ENCODE data around the gene HOXD3. TPM values are rescaled to one million over a fixed set of nuclear protein-coding genes. Genes with fewer than 3 reads are reported as not detected.

The HOXD3 gene
- total RNA-seq, 1 experiment from 2014 or later, result not detected

GRCh38 chr2:176166272-176166671, 9.2 kb downstream of the HOXD3 start:
- no peak overlapping the region for H2AK5ac ChIP-seq (ENCODE audit: insufficient read length, low read length)
- H3K27ac ChIP-seq (ENCODE audit: insufficient read length, low read depth, low read length), result no peak overlapping the region
- no CpG with 5 or more reads among the region's 2 CpGs for WGBS (ENCODE audit: extremely low coverage, insufficient read length, low lambda C conversion rate)
- no peak overlapping the region for H3K23ac ChIP-seq (ENCODE audit: insufficient read length, low read depth, low read length)
- no peak overlapping the region for H4K5ac ChIP-seq (ENCODE audit: insufficient read length, low read depth, low read length)
- no peak overlapping the region; a peak in 1 of 5 replicates for H3K4me3 Mint-ChIP-seq
- H3K56ac ChIP-seq (ENCODE audit: insufficient read length, low read depth, low read length), result no peak overlapping the region
- H3K14ac ChIP-seq (ENCODE audit: insufficient read depth, low read length), result no peak overlapping the region
- peaks cover under 1% of the 10 kb centered on the region for H4K20me1 ChIP-seq (ENCODE audit: control insufficient read depth, insufficient read depth, insufficient read length)
- peaks cover 0 to 5% of the 10 kb centered on the region in 2 experiments; a peak in 3 of 5 replicates for H3K9me3 Mint-ChIP-seq
- no peaks in the 10 kb centered on the region for H3K23me2 ChIP-seq (ENCODE audit: insufficient read length, low read depth, low read length, poor library complexity, severe bottlenecking)
- no peak overlapping the region for H2BK15ac ChIP-seq (ENCODE audit: low read depth, low read length)
- no peaks in the 10 kb centered on the region for H3K79me1 ChIP-seq (ENCODE audit: insufficient read depth, low read depth, low read length, poor library complexity, severe bottlenecking)
- TF ChIP-seq, protein P1, sequence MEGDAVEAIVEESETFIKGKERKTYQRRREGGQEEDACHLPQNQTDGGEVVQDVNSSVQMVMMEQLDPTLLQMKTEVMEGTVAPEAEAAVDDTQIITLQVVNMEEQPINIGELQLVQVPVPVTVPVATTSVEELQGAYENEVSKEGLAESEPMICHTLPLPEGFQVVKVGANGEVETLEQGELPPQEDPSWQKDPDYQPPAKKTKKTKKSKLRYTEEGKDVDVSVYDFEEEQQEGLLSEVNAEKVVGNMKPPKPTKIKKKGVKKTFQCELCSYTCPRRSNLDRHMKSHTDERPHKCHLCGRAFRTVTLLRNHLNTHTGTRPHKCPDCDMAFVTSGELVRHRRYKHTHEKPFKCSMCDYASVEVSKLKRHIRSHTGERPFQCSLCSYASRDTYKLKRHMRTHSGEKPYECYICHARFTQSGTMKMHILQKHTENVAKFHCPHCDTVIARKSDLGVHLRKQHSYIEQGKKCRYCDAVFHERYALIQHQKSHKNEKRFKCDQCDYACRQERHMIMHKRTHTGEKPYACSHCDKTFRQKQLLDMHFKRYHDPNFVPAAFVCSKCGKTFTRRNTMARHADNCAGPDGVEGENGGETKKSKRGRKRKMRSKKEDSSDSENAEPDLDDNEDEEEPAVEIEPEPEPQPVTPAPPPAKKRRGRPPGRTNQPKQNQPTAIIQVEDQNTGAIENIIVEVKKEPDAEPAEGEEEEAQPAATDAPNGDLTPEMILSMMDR (conservative IDR thresholded peaks at IDR 0.05), result no peak
- no peak overlapping the region for H4K91ac ChIP-seq (ENCODE audit: insufficient read length, low read depth, low read length)
- H3K18ac ChIP-seq (ENCODE audit: insufficient read length, low read depth, low read length), result no peak overlapping the region
- H2BK120ac ChIP-seq (ENCODE audit: low read depth, low read length, poor library complexity, severe bottlenecking), result no peak overlapping the region
- H3K9ac ChIP-seq (ENCODE audit: extremely low read depth, insufficient read length, low read length), result no peak overlapping the region
- peaks cover 0 to 25% of the 10 kb centered on the region in 2 experiments; a peak in 3 of 4 replicates for H3K4me1 Mint-ChIP-seq
- no peaks in the 10 kb centered on the region for H3K9me3 ChIP-seq (ENCODE audit: control insufficient read depth, low read depth, low read length)
- no peaks in the 10 kb centered on the region for H3K4me1 ChIP-seq (ENCODE audit: insufficient read depth, low read length)
- H3K4me2 ChIP-seq (ENCODE audit: insufficient read depth, insufficient read length, low read length), result no peak overlapping the region
- H3T11ph ChIP-seq (ENCODE audit: low read length), result no peak overlapping the region
- H2BK12ac ChIP-seq (ENCODE audit: insufficient read length, low read depth, low read length), result no peak overlapping the region
- H2AFZ ChIP-seq (ENCODE audit: low read length), result no peak overlapping the region
- no peaks in the 10 kb centered on the region for H3K79me2 ChIP-seq (ENCODE audit: insufficient read depth, low read length)
- no peak overlapping the region for H4K8ac ChIP-seq (replicated peaks; ENCODE audit: insufficient read length, low read depth, low read length)
- DNase-seq, result no peak
- H3K4ac ChIP-seq (ENCODE audit: low read depth, low read length), result no peak overlapping the region
- peaks cover 100% of the 10 kb centered on the region for H3K27me3 Mint-ChIP-seq (ENCODE audit: low read depth)
- H3K27me3 ChIP-seq (ENCODE audit: insufficient read depth, low read length), result peaks cover 97% of the 10 kb centered on the region
- H2BK20ac ChIP-seq (ENCODE audit: low read depth, low read length, poor library complexity, severe bottlenecking), result no peak overlapping the region
- H2BK5ac ChIP-seq (ENCODE audit: insufficient read length, low read length), result no peak overlapping the region
- no peaks in the 10 kb centered on the region; a peak in 1 of 7 replicates for H3K36me3 Mint-ChIP-seq (ENCODE audit: insufficient read depth in 1 of 3, low read depth in 3 of 3)
- no peak overlapping the region for H3K27ac Mint-ChIP-seq

All from H9 (cell line).